ENCODE data around the gene CNTNAP2.

DNA sequence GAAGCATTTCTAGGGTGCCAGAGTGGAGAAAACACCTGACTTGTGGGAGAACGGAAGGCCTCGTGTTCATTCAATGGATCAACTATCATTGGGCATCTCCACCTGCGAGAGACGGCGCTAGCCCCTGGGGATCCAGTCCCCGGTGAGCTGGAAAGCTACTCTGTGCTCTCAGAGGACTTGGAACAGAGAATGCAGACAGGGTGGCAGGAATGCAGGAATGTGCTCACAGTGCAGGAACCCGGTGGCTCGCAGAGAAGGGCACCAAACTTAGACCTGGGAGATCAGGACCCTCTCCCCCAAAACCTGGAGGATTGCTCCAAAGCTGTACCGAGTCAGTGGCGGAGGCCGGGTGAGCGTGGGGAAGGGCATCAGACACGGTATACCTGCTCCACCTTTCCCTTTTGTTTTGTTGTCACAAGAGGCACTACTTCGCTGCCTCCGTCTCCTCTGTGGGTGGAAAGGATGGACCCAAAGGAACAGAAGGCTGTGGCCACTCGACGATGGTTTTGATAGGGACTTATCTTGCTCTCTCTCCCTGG lies 1905.0 kb downstream of the CNTNAP2 start:
- TF ChIP-seq, protein P1, sequence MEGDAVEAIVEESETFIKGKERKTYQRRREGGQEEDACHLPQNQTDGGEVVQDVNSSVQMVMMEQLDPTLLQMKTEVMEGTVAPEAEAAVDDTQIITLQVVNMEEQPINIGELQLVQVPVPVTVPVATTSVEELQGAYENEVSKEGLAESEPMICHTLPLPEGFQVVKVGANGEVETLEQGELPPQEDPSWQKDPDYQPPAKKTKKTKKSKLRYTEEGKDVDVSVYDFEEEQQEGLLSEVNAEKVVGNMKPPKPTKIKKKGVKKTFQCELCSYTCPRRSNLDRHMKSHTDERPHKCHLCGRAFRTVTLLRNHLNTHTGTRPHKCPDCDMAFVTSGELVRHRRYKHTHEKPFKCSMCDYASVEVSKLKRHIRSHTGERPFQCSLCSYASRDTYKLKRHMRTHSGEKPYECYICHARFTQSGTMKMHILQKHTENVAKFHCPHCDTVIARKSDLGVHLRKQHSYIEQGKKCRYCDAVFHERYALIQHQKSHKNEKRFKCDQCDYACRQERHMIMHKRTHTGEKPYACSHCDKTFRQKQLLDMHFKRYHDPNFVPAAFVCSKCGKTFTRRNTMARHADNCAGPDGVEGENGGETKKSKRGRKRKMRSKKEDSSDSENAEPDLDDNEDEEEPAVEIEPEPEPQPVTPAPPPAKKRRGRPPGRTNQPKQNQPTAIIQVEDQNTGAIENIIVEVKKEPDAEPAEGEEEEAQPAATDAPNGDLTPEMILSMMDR (IDR thresholded peaks at IDR 0.05 in 4 of 5, conservative IDR thresholded peaks at IDR 0.05 in 1 of 5): no peak
- no peak for TF ChIP-seq POLR2A (IDR thresholded peaks at IDR 0.05)

Data from gastrocnemius medialis (tissue), 4 donors.